ENCODE measurements around the gene BBX.

The BBX gene

DNA sequence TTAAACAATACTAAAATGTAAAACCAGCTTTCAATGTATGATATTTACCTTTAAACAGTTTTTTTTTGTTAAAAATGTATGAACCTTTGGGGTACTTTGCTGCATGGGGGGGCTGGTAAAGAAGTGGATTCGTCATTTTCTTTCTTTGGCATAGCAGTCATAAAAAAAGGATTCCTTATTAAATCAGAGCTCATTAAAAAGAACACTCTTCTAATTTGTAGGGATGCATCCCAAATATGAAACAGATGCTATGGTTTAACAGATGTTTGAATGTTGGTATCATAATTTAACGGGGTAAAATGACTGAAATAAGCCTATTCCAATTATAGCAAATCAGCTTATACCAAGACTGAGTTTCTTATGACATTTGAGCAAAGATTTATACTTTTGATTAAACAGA, 234.4 kb downstream of the BBX start:
- no peak for DNase-seq

DNA sequence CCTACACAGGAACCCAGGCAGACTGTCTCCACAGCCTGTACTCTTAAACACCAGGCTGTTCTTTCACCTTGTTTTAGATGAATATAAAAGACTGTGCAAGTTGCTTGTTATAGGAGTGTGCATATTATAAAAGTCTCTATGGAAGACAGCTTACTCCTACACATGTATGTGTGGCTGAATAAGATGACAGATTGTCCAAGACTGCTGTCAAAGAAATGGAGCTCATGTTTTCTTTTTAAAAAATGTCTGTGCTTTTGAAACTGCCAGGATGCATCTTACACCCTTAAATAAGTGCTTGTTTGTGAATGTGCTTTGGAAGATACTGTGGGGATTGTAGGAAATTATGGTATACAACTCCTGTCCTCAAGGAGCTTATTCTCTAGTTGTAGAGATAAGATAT, 237.4 kb downstream of the BBX start:
- no peak for DNase-seq

DNA sequence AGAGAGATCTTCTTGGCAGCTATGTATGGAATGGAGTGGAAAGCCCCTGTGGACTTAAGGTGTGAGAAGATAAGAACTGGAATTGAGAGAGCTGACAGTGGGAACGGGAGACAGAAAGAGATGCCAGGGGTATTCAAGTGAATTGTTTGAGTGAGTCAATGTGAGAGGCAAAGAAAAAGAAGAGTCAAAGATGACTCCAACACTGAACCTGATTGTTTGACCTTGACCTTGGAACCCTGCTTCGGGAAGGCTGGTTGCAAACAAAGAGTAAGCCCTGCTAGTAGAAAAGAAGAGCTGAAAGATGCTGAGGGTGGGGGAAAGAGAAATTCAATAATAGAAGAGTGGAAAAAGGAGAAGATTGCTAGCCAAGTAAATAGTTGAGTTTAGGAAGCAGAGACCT, 238.6 kb downstream of the BBX start:
- no peak for DNase-seq

DNA sequence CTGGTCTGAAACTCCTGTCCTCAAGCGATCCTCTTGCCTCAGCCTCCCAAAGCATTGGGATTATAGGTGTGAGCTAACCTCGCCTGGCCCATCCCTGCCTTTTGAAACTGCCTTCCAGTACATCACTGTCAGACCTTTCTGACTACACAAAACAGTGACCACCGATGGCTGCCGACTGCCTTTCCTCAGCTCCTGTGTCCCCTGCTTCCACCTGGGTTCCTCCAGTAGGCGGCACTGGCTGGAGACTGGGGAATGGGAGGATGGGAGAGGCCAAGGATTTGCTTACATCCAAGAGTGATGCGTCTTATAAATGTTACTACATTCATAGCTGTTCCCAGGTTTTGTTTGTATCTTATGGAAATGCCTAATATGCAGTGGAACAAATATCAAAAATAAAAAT, 242.8 kb downstream of the BBX start:
- DNase-seq: no peak

DNA sequence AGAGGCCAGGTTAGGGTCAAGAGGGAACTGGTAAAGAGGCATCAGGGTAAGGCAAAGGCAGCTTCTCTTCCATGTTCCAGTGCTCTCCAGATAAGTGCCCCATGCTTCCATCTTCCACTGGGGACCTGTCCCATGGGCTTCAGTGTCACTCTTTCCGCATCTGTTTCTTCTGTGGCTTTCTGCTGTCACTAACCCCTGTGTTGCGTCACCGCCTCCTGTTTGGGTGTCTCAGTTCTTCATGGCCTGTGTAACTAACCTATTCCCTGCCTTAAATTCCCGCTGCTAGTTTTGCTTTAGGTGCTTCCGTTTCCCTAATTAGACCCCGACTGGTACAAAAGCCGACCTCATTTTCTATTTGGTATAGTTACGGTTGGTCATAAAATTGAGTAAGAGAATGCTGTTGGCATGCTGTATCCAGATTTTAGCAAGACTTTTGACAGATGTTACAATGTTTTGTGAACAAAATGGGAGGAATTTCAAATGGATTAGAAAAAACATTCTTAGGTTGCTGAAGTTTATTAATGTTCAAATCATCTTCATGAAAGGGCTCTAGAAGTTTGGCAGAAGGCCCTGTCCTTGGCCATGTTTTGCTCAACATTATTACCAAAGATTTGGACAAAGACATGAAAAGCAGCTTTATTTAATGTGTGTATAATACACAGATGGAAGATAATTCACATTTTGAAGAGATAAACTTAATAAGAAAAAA, 245.3 kb downstream of the BBX start:
- peak; percentile 20 for DNase-seq

DNA sequence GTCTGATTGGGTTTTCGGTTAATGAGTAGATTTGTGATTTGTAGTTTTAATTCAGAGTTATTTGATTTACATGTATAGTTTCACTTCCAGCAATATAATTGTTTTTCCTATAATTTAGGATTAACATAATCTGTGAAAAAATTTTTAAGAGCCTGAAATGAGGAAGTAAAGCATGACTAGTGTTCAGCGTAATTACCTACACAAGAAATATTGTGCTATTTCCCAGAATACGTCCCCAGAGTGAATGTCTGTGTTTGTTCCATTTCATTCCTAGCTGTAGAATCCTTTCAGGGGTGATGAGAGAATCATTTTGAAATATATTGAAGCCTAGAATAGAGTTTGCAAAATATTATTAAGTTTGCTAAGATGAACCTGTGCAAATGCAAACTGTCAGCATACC, 247.1 kb downstream of the BBX start:
- no peak for DNase-seq

DNA sequence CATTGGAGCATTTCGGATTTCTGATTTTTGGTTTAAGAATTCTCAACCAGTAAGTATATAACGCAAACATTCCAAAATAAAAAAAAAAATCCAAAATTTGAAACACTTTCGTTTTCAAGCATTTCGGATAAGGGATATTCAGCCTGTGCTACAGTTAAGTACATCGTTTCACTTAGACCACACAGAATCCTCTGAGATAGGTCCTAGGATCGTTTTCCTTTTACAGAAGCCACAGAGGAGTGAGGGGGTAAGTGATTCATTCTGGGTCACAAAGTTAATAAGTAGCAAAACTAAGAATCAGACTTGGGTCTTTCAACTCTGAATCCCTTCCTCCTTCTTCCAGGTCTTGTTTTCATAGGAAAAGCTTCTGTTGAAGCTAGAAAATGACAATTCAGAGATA, 249.3 kb downstream of the BBX start:
- DNase-seq: no peak

DNA sequence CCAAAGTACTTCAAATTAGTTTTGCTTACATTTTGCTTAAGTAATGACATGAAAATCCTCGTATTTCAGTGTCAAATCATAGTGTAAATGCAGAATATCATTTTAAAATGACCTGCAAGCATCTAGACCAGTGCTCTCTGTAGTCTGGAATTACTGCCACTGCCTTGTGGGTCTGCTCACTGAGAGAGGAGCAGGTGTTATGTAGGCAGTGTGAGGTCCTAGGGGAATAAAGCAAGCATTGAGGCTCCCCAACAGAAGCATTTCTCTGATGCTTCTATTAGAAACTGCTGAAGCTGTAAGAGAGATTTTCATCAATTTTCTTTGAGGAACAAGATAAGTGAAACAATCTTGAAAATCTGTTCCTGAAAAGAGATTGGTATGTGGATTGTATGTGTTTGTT, 253.2 kb downstream of the BBX start:
- DNase-seq: no peak

DNA sequence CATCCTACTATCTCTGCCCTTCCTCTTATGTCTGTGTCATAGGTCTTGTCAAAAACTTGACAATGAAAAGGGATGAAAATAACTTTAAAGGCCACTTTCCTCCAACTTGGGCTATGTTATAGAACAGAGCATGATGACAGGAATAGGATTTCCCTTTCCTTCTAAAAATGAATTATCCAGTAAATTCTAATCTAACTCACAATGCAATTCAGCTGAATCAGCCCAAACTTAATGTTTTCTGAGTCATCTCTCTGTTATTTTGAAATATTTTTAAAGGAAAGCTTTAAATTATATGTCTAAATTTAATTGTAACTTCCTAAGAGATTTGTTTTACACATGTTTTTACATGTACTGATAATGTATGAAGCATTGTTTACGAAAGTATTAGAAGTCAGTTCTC, 258.5 kb downstream of the BBX start:
- DNase-seq: no peak

DNA sequence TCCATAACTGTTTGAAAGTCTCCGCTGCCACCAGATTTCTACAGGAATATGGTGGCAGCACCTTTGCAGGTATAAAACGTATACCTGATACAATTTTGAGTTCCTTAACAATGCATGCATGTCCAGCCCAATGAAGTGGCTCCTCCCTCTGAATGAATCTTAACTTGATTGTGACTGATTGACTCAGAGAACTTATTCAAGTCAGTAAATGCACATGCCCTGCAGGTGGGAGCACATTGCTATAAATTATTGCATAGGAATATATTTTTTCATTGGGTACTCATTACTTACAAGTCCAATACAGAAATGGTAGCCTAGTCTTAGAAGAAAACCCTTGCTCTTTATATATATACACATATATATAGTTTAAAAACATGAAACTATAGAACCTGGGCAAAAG, 259.3 kb downstream of the BBX start:
- no peak for DNase-seq

DNA sequence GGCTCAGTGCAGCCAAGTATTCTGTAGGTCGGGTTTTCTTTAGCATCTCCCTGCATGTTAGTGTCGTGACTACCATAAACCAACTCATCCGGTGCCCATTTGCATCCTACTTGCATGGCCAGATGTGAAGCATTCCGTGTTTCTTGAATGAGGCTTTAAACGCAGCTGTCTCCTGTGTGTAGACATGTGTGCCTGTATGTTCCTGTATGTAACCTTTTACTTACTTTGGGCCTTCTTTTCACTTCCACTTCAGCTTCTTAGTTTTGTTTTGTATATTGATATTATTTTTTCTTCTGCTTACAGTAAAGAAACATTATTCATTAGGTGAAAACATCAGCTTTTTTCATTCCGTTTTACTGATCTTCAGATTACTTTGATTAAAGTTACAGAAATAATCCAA, 267.9 kb downstream of the BBX start:
- DNase-seq: no peak

DNA sequence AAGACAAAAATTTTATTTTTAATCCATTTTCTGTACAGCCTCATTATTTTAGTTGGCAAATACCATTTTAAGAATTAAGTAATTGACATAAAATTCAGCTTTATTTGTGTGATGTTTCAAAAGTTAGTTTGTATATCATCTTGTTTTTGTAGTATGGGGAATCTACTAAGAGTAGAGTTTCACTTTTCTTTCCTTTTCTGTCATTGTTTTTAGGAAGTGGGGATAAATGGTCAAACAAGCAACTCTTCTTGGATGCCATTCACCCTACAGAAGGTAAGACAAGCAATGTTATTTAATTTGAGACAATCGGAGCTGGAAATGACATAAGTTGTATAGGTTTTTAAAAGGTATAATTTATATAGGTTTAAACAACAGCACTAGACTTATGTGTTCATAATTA, 268.3 kb downstream of the BBX start:
- no peak for DNase-seq

DNA sequence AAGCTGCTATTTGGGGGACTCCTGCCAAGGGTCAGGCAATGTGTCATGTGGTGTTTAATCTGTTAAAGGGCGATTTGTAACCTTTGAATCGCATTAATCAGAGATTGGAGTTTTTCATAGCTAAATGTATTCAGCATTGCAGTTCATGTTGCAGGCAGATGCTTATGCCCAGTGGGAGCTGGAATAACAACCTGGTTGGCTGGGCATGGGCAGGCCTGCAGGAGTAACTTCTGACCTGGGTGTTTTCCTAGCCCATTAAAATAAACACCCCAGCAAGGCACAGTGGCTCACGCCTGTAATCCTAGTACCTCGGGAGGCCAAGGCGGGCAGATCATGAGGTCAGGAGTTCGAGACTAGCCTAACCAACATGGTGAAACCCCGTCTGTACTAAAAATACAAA, 268.7 kb downstream of the BBX start:
- DNase-seq: no peak

DNA sequence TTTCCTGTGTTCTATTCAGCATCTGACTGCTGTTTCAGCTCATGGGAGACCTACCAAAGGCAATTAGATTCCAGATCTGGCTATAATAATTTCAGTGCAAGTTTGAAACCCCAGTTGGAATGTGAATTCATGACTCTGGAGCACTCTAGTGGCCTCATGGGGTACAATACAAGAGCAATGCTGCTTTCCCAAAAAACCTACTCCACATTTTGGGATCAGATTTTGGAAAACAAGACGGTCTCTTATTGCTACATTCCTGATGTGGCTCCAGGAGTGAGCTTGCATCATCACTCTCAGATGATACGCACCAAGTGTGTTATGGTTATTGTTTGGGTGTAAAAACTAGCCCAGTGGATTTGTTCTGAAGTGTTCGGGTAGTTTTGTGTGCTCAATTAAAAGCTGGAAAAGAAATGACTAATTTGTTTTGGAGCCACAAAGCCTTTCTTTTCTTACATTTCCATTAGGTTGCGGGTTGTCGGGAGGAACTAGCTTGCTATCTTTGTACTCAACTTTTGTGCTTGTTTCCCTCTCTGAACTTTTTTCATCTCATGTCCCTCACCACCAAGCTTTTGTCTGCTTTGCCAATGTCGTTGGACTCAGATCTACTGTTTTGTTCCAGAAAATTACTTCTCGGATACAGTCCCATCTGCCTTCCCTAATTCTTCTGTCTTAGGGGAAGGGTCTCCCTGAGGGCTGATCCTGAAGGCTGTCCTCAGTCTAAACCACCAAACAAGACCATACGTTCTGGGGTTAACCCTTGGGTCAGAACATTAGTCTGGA, 272.1 kb downstream of the BBX start:
- no peak for DNase-seq

DNA sequence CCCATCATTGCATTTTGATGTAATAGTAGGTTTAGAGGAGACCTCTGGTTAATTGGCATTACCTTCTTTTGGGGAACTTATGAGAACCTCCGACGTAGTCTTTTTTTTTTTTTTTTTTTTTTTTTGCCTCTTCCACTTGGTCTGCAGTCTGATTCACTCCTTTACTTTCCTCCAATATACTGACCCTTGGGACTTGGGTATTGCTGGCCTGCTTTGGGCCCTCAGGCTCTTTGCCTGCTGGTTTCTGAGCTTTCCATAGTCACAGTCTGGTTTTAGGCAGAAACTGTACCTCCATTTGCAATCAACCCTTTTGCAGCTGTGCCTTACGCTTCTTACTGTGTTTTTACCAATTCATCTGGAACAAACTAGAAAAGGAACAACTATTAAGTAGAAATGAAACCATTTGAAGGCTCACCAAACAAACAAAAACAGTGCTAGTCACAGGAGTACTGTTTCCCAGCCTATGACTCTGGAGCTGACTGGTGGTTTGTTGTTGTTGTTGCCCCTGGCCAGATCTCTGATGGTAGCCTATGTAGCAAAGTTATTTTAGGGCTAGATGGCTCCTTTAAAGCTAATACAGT, 272.8 kb downstream of the BBX start:
- DNase-seq: no peak

DNA sequence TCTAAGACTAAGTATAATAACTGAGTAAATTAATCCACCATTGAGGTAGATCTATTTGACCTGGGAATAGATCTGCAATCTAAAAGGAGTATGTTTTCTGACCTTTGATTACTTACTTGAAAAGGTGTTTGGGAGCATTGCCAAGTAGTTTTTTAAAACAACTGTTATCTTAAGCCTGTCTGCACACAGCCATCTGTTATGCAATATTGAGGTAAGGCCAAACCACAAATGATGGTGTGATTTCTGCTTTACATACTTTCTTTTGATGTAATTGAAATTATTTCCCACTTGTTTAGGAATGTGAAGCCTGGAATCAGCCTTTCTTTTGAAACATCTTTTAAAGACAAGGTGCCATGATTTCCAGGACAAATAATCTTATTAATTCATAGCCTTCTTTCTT, 274.0 kb downstream of the BBX start:
- peak; percentile 77 for DNase-seq

DNA sequence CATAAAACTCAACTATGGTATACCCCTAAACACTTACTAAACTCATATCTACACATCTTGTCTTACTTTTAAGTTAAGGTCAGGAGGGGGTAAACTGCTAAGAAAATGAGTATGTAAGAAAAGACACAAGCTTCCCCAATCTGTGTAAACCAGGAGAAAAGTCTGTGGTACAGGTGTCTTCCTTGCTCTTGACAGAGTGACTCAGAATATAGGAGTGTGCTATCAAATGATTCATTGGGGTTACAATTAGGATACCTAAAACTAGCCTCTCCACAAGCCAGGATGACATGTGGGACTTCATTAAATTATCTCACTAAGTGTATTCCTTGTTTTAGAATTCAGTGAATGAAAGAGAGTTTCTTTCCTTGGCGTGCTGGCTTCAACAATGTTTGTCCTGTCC, 274.8 kb downstream of the BBX start:
- DNase-seq: no peak

DNA sequence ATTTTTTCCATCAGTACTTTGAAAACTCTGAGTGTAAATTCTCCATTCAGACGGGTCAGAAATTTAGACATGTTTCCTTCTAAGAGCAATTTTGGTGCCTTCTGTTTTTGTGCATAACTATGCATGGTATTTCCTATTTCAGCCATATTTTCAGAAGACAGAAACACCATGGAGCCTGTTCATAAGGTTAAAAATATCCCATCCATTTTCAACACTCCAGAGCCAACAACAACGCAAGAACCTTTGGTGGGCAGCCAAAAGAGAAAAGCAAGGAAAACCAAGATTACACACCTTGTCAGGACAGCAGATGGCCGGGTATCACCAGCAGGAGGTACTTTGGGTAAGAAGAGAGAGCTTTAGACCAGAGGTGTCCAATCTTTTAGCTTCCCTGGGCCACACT, 275.6 kb downstream of the BBX start:
- DNase-seq: no peak

DNA sequence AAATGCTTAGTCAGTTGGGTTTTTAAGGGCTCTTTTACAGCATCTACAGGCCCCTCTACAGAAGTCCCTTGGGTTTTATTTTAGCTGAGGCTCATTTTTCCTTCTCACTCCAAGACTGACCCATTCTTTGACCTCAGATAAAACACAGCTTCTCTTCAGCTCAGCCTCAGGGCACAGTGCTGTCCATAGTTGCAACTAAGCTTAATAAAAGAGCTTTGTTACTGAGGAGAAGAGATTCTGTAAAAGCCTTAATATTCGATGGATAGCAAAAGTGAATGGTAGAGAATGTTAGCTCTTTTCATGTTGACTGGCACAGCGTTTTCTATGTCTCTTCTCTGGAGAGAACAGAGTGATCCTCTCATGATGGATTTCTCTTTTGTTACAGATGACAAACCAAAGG, 277.9 kb downstream of the BBX start:
- no peak for DNase-seq

DNA sequence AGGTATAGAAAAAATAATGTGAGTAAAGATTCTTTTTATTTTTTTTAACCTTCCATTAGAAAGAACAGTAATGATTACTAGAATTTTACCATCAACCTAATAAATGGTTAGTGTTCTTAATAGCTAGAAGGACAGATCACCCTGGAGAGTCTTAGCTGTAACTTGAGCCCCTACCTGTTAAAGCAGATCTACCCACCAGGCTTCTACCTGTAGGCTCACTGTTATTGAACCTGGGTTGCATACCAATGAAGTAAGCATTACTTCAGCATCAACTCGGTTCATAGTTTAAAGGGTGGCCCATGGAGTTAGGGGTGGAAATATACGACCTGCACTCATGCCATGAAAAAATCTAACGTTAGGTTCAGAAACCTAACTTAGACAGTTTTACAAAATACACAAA, 280.4 kb downstream of the BBX start:
- no peak for DNase-seq

DNA sequence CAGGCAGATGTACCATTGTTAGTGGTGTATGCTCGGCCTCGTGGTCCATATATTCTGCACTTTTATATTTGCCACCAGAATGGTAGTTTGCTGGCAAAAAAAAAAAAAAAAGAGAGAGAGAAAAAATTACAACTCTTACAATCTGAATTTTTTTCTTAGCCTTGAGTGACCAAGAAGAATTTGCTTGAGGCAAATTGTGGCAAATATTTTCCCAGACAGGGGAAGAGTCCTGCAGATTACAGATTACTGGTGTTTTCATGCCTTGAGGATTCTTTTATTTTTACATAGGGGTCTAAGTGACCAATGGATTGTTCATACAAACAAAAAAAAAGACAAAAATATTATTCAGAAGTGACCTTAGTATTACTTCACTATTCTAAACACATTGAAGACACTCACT, 283.3 kb downstream of the BBX start:
- no peak for DNase-seq

DNA sequence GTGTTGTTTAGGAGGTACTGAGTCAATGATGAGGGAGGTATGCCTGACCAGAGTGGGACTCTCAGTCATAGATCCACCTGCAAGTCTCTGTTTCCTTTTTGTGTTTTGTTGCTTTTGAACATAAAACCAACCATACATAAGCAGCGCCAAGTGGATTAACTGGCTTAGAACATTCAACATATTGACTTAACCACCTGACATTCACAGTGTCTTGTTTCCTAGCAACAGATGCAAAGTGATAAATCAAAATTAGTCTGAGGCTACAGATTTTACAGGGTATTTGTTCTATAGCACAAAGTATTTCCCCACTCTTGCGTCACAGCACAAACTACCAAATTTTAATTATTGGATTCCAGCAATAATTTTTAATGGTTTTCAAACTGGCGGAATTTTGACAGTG, 283.8 kb downstream of the BBX start:
- DNase-seq: no peak

DNA sequence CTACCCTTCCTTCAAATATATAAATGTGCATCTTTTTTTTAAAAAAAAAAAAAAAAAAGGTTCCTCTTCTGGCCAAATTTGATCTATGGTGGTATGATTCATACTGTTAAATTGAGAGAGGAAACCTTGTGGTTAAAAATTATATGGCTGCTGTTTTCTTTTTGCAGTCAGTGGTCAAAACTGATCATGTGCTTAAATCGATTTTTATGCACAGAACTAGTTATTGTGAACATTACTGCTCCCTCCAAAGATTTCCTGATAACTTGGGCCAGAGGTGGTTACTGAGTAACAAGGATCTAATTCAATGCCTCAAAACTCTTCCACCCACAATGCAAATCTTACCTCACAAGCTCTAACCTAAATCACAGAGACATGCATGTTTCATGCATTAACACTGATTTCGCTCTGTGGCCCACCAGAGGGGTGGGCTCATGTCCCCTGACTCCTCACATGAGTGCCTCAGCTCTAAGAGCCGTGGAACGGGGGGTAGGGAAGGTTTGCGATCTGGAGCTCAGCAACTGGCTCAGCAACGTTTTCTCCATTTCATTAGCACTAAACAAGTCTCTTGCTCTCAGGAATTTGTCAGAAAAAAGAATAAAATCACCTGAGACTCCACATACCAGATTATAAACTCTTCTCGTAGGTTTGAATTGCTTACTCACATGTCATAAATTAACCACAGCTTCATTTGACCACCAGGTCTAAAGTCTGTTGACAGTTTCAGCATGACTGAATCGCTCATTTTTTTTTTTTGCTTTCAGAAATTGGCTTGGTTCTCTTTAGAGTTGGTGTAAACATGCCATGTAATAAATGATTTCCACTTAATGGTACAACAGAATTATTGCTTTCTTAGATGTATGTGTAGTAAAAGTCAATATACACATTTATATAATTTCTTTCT, 287.7 kb downstream of the BBX start:
- DNase-seq: no peak

DNA sequence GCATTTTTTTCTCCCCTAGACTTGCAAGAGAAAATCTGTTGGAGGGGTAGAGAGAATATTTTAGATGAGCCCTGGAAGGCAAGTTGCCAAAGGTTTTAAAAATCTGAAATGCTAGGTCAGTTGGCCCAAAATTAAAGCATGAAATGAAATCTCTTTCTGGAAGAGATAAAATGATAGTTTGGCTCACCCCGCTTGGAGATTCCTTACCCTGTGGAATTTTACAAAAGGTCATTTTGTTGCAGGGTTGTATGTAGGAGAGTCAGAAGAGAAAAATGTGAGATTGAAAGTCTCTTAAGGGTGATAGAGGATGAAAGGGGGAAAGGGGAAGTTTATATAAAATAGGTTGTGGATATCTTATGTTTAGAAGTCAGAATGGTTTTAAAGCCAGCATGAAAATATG, 290.3 kb downstream of the BBX start:
- DNase-seq: no peak
